GM19467 (cell line): ENCODE measurements around the gene STX3.
A peak's percentile ranks its signal among the peaks of the same experiment; 100 is the strongest.
"Not testable (repeated sequence)": the region's sequence is repeated elsewhere in the genome, so short reads cannot be mapped to it uniquely, and the experiment has no call there.

ENCODE experiments used
- ATAC-seq: cut with Tn5 transposase; IDR thresholded peaks from one replicate; pipeline ENCODE4 v1.9.1; 2021; ENCODE audit warnings: mild to moderate bottlenecking, moderate library complexity; ENCODE audit not compliant: unreplicated experiment

The STX3 gene

GRCh38 chr11:59787255-59787588, 32.0 kb downstream of the STX3 start:
- no peak for ATAC-seq

DNA sequence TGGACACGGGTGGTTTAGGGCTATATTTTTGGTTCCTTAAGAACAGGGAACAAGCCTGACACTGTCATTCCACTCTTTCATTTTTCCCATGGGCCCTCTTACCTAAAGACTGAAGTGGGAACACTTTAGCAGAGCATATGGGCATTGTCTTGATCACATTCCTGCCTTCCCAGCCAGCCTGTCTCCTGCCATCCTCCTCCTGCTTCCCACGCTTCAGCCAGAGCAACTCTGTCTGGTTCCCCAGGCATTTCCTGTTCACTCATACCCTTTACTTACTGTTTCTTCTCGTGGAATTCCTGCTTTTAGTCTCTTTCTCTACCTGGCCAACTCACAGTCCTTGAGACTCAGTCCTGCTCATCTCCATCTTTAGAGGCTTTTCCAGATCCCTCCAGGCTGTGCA, 32.6 kb downstream of the STX3 start:
- ATAC-seq = no peak

GRCh38 chr11:59791639-59792038, 36.5 kb downstream of the STX3 start:
- no peak for ATAC-seq

GRCh38 chr11:59792507-59792906, 37.3 kb downstream of the STX3 start:
- no peak for ATAC-seq

GRCh38 chr11:59794417-59794816, 39.2 kb downstream of the STX3 start:
- no peak for ATAC-seq

DNA sequence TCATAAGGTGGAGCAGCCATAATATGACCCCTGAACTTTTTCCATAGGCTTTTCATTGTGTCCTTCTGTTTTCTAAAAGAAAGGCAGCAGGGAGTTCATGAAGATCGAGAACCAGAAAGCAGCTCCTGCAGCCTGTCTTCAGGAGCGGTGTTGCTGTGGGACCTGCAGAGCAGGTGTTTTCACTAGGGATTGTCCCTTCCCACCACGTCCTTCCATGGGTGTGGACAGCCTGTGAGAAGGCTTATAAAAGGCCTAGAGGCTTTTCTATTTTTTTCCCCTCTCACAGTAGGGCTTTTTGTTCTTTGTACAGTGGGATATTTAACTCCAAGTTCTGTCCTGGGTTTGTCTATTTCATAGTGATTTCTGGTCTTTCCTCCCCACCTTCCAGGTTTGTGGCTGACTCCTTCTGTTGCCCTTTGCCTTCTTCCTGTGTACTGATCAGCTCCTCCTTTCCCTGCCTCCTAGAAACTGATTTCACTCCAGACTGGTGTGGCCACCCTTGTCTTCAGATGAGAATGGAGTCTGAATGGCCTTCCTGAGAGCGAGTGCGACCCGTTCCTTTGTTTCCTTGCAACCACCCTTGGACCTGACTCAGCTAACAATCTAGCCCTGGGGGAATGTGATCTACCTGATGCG, 45.3 kb downstream of the STX3 start:
- ATAC-seq = no peak

- no peak for ATAC-seq
These were observed 46.1 kb downstream of the STX3 start for GRCh38 chr11:59801160-59801706.

DNA sequence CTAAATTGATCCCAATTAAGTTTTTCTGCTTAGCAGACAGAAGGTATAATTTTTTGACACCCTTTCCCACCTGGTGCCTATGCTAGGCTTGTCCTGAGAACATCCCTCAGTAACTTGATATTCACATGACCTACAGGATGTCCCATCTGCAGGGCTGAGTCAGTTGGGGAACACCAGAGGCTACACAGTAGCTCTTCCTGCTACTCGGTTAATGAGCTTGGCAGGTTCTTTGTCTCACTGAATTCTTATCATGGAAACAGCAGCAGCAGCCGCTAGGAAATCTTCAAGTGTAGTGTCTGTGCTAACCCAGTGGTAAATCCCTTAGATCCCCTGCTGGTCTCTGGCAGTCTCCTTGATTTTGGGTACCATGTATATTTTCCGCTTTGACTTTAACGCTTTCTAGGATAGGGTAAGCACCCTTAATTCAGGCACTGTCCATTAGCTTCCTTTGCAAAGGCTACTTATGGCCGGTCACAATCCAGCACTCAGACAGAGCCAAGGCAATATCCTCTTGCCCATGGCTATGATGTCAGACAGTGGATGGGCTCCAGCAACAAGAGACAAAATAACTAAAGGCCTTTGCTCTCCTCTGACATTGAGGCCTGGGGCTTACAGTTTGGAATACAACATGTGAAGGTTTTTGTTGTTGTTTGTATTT, 46.9 kb downstream of the STX3 start:
- no peak for ATAC-seq

- ATAC-seq = no peak
These were observed 47.5 kb downstream of the STX3 start for GRCh38 chr11:59802639-59803176.

- no peak for ATAC-seq
These were observed 48.9 kb downstream of the STX3 start for GRCh38 chr11:59804061-59804460.

DNA sequence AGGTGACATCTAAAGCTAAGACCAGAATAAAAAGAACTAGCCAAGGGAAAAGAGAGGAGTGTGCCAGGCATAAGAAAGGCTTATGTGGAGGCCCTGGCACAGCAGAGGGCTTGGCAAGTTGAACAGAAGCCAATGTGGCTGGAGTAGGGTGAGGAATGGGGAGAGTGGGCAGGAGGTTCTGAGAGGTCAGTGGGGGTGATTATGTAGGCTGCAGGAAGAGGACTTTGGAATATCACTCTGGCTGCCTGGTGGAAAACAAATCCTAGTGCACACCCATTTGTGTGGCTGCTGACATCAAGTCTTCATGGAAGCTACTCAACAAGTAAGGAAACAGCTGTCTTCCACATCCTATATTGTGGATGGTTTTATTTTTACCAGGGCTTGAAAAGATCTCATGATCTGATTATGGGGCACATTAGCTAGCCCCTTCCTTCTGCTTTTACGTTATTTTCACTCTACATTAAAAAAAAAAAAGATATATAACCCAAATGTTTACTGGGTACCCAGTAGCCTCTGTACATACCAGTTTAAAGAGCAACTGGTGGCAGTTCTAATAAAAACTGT, 52.0 kb downstream of the STX3 start:
- no peak for ATAC-seq

DNA sequence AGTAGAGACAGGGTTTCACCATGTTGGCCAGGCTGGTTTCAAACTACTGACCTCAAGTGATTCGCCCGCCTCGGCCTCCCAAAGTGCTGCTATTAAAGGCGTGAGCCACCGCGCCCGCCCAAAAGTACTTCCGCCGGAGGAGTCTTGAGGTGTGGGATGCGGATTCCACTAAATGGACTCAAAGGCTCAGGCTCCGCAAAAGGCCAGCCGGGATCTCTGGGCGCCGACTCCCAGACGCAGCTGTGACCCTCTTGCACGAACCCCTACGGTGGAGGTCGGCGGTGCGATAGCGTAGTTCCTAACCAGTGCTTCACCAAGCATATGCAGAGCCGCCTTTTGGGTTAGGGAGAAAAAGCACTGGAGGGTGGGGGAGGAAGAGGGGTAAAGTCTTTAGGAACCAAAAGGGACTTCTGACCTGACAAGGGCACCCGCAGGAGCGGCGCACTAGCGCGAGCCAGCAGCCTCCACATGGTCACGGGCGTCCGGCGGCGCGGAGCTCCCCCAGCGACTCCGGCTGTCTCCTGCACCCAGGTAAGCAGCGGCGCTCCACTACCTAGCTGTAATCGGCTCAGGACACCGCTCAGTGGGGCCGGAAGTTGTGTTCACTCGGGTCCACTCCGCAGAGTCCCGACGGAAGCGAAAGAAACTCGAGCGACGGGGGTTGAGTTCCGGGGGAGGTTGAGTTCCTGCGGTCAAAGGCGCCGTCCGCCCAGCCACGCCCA, 55.2 kb downstream of the STX3 start, which contains the start of gene MRPL16:
MRPL16 (minus strand) TSS at position 590 of the 722 bp plus-strand sequence; CDS start at position 470, 120 bp downstream.
- ATAC-seq = peak; percentile 98

GRCh38 chr11:59810911-59811259, 55.7 kb downstream of the STX3 start:
- ATAC-seq = no peak

DNA sequence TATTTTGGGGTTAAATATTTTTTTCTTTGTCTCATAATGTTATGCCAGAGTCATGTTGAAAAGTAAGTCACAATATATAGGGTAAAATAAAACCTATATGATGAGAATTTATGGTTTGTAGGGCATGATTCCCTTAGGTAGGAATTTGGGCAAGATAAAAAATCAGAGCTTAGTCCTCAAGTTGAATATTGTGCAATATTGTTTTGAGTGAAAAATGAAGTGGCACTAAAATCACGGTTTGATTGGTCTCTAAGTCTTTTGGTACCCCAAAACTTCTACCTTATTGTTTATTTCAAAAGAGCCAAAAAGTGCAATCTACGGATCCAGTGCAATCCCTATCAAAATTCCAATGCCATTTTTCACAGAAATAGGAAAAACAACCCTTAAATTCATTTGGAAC, 57.0 kb downstream of the STX3 start:
- no peak for ATAC-seq

DNA sequence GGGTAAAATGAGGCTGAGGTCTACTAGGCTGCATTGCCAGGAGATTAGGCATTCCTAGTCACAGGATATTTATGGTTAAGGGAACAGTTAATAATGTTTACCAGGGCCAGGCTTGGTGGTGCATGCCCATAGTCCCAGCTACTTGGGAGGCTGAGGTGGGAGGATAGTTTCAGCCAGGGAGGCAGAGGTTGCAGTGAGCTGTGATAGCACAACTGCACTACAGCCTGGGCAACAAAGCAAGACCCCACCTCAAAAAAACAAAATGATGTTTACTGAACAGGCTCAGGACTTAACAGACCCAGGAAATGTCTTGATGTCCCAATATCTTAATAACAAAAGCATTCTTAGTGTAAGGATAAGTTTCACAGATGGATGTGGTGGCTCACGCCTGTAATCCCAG, 58.2 kb downstream of the STX3 start:
- ATAC-seq = no peak

- ATAC-seq = no peak
These were observed 58.8 kb downstream of the STX3 start for GRCh38 chr11:59814021-59814420.

- no peak for ATAC-seq
These were observed 60.6 kb downstream of the STX3 start for GRCh38 chr11:59815754-59816153.

DNA sequence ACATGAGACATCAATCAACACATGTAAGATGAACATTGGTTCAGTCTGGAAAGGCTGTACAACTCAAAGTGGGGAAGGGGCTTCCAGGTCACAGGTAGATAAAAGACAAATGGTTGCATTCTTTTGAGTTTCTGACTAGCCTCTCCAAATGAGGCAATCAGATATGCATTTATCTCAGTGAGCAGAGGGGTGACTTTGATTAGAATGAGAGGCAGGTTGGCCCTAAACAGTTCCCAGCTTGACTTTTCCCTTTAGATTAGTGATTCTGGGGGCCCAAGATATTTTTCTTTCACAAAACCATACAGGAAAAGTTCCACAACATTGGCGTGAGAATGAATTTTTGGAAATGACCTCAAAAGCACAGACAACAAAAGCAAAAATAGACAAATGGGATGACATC, 61.3 kb downstream of the STX3 start:
- not testable (repeated sequence) for ATAC-seq

GRCh38 chr11:59818572-59818971, 63.4 kb downstream of the STX3 start:
- ATAC-seq = no peak

- peak; percentile 87 for ATAC-seq
These were observed 67.9 kb downstream of the STX3 start for GRCh38 chr11:59822989-59823566.

- no peak for ATAC-seq
These were observed 74.2 kb downstream of the STX3 start for GRCh38 chr11:59829358-59829757.
